ENCODE results near the gene RNF212. TPM values are rescaled to one million over a fixed set of nuclear protein-coding genes. Genes with fewer than 3 reads are reported as not detected.
A peak's percentile ranks its signal among the peaks of the same experiment; 100 is the strongest.

RNF212 gene
- total and polyA plus RNA-seq, 8 donors = 7.2 to 13.6 (median 10.0) TPM

- no peak overlapping the region for H3K4me3 ChIP-seq
- no peak for TF ChIP-seq CTCF (IDR thresholded peaks at IDR 0.05)
- ATAC-seq = no peak
- H3K36me3 ChIP-seq = no peaks in the 10 kb centered on the region
- H3K9me3 ChIP-seq = peaks cover 0 to 8% of the 10 kb centered on the region in 2 donors
- peaks cover 0 to 14% of the 10 kb centered on the region in 2 donors for H3K27me3 ChIP-seq
- no peak overlapping the region for H3K27ac ChIP-seq
- intact Hi-C loops (cut with DNase I) = no loop called here
- no peak for DNase-seq
- peaks cover 11 to 14% of the 10 kb centered on the region in 2 donors for H3K4me1 ChIP-seq
Measured at GRCh38 chr4:1085404-1085799, 28.0 kb downstream of the RNF212 start.

GRCh38 chr4:1084796-1085403 is 28.5 kb downstream of the RNF212 start:
- H3K27ac ChIP-seq = no peak overlapping the region
- H3K4me3 ChIP-seq = no peak overlapping the region
- no peak for TF ChIP-seq CTCF (IDR thresholded peaks at IDR 0.05)
- peaks cover 11 to 14% of the 10 kb centered on the region in 2 donors for H3K4me1 ChIP-seq
- no peak for ATAC-seq
- no peak for DNase-seq
- peaks cover 0 to 17% of the 10 kb centered on the region in 2 donors for H3K27me3 ChIP-seq
- no peaks in the 10 kb centered on the region for H3K36me3 ChIP-seq
- peaks cover 0 to 8% of the 10 kb centered on the region in 2 donors for H3K9me3 ChIP-seq
- intact Hi-C loops (cut with DNase I) = no loop called here

GRCh38 chr4:1084394-1084793 is 29.0 kb downstream of the RNF212 start:
- peaks cover 0 to 22% of the 10 kb centered on the region in 2 donors for H3K27me3 ChIP-seq
- intact Hi-C loops (cut with DNase I) = no loop called here

GRCh38 chr4:1082215-1083182 is 30.9 kb downstream of the RNF212 start:
- H3K27ac ChIP-seq = no peak overlapping the region
- ATAC-seq (peak; percentile 94), DNase-seq (peak in 3 of 4 donors; percentile 31 to 87 (median 85))
- intact Hi-C loops (cut with DNase I) = no loop called here
- H3K9me3 ChIP-seq = no peaks in the 10 kb centered on the region
- peaks cover 0 to 26% of the 10 kb centered on the region in 2 donors for H3K27me3 ChIP-seq
- H3K4me3 ChIP-seq = no peak overlapping the region
- H3K4me1 ChIP-seq = peaks cover 11 to 14% of the 10 kb centered on the region in 2 donors
- no peaks in the 10 kb centered on the region for H3K36me3 ChIP-seq
- no peak for TF ChIP-seq CTCF (IDR thresholded peaks at IDR 0.05)

More at GRCh38 chr4:1084394-1084793, 29.0 kb downstream of the RNF212 start:
- Histone ChIP-seq H3K4me1 (peaks cover 11 to 14% of the 10 kb centered on the region in 2 donors), H3K36me3 (no peaks in the 10 kb centered on the region), H3K9me3 (peaks cover 0 to 8% of the 10 kb centered on the region in 2 donors), H3K27ac (no peak overlapping the region), H3K4me3 (no peak overlapping the region)
- DNase-seq = no peak
- no peak for ATAC-seq
- TF ChIP-seq CTCF (IDR thresholded peaks at IDR 0.05) = no peak

GRCh38 chr4:1081689-1082040 is 31.7 kb downstream of the RNF212 start:
- Histone ChIP-seq H3K27me3 (peaks cover 0 to 26% of the 10 kb centered on the region in 2 donors), H3K9me3 (no peaks in the 10 kb centered on the region), H3K36me3 (no peaks in the 10 kb centered on the region), H3K4me1 (peaks cover 11 to 14% of the 10 kb centered on the region in 2 donors), H3K27ac (no peak overlapping the region), H3K4me3 (no peak overlapping the region)
- DNase-seq = no peak
- intact Hi-C loops (cut with DNase I) = no loop called here
- TF ChIP-seq CTCF (IDR thresholded peaks at IDR 0.05) = no peak
- no peak for ATAC-seq
